Right lung (tissue), 10 donors: ENCODE results near the gene FCMR. TPM values are rescaled to one million over a fixed set of nuclear protein-coding genes. Genes with fewer than 3 reads are reported as not detected.

Source experiments
- DNase-seq, 2 donors: peaks; one replicate each; pipeline ENCODE4 v3.0.0-alpha.2; 2013
- long read RNA-seq, 8 donors: transcript quantifications; one replicate each; lab custom pipeline, GENCODE V29; 2026
- polyA plus RNA-seq, 5 donors: library from polyadenylated mRNA; unstranded; fragments of 120-200 nt; gene quantifications; one replicate each; pipeline versions ENCODE4 v1.2.1 to v1.2.3, GENCODE V29; 2013; ENCODE audit warnings: inconsistent platforms in 1 of 5, low replicate concordance in 1 of 5; ENCODE audit not compliant: insufficient read length in 5 of 5, insufficient read depth in 1 of 5

Gene FCMR
- 1 to 10 TPM; 2.3 to 4.2 (median 2.5) TPM for polyA plus RNA-seq
- long read RNA-seq, donor 1 = 0 reads
- long read RNA-seq, donor 2 = 0 reads
- long read RNA-seq, donor 3 = 0 reads
- long read RNA-seq, donor 4, partial matches to known transcripts = 0 of 1 reads
- long read RNA-seq, donor 4, other reads (novel, unspliced or antisense) = 0 of 1 reads
- long read RNA-seq, donor 5 = 0 reads
- long read RNA-seq, donor 6, partial matches to known transcripts = 0 of 3 reads
- long read RNA-seq, donor 6, other reads (novel, unspliced or antisense) = 0 of 3 reads
- long read RNA-seq, donor 7, partial matches to known transcripts = 0 of 1 reads
- long read RNA-seq, donor 7, other reads (novel, unspliced or antisense) = 0 of 1 reads
- long read RNA-seq, donor 8 = 0 reads

DNA sequence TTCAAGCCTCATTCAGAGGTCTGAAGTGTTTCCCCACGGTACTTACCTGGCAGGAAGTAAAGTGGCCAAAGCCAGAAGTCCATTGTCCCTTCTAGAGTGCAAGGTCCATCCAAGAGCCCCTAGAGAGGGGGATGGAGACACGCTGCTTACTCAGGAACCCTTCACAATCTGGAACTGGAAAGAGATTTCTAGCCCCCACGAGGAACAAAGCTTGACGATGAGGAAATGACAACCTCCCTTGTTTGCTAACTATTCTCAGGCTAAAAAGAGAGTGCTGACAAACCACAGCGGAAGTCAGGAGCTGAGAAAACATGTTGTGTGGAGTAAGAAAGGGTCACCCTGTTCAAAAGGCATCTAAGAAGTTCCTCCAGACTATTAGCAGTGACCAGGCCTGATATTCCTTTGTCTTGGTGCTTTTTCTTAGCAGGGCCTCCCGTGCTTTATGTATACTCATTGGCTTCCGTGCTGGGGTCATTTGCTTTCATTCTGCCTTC is at the start of gene FCMR:
FCMR (minus strand) TSS at position 170 of the 494 bp plus-strand sequence; CDS start at position 83, 87 bp downstream.
- DNase-seq = no peak

DNA sequence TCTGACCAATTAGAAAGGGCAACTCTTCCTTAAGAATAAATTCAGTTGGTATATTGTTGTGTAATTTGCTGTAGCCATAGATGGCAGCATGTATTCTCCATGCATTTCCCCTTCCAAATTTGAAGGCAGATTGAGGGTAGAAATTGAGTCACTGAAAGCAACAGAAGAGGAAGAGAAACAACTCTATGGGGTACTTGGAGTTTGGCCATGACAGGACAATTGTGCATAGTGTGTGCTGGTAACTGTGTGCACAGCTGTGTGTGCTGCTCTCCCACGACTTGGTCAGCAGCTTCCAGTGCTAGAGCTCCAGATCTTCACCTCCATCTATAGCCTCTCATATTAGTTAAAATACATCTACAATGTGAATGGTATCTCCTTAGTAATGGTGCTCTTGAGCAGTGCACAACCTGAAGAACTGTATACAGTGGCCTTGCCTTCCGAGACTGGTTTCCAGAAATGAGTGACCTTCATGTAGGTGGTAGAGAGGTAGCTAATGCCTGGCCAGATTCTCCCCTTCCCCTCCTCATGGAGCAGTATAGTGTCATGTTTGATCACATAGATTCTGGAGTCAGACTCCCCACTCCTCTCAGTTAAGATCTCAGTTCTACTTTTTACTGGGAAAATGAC is 49.4 kb upstream of the FCMR start:
- no peak for DNase-seq

GRCh38 chr1:206970446-206970845 is 48.7 kb upstream of the FCMR start, which contains the start of gene FCAMR:
Gene FCAMR, minus strand, starts transcription at chr1:206970460. Its CDS starts 335 bp downstream, at chr1:206970125.
- no peak for DNase-seq

DNA sequence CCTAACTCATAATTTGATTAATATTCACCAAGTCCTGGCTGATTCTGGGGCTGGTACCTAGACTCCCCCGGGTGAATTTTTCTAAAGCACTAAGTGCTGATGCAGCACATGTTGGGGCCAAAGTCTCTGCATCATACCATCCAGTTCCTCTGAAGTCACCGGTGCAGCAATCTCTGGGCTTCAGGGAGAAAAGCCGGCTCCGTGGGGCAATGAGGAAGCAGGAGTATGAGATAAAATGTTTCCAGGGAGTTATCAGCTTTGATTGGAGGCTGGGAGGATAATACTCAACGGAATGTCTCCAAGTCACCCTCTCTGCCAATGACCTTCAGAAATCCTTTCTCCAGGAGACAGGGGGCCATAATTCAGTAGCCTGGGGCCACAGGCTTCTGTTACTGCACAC is 47.3 kb upstream of the FCMR start:
- no peak for DNase-seq

- peak in 1 of 2 donors; percentile 32 for DNase-seq
Observed at GRCh38 chr1:206967096-206967849, 45.5 kb upstream of the FCMR start.

GRCh38 chr1:206965781-206966180 is 44.0 kb upstream of the FCMR start:
- DNase-seq = no peak

- no peak for DNase-seq
Observed at GRCh38 chr1:206963740-206964139, 42.0 kb upstream of the FCMR start.

- DNase-seq = no peak
Observed at GRCh38 chr1:206963119-206963712, 41.5 kb upstream of the FCMR start.

DNA sequence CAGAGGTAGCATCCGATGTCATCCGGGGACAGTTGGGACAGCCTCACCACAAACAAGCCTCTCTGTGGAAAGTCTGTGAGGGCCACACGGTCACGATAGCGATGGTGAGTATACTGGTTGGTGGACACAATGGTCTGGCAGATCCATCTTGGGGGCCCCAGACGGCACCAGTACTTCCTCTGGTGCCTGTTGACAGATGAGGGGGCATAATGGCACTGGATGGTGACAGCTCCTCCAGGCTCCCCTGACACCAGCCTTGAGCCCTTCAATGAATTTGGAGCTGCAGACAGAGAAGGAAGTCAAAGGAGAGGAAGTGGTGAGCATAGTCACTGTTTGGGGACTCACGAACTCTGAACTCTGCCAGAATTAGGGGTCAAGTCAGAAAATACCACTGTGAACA is 40.5 kb upstream of the FCMR start:
- DNase-seq = no peak

DNA sequence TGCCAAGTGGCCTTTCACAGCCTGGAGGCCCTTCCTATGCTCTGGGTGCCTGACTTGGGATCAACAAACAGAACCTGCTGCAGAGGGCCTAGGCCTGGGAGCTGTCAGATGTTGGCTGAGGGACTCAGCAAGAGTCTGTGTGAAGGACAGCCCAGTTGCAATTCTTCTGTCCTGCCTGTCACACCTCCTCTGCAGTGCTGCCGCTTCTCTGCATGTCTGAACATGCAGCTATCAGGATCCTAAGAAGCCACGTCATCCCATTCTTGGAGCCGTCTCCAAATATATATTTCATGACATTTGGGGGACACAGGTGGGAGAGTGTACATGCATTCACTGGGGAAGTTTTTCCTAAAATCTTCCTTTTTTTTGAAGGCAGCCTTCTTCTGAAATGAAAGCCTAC is 39.9 kb upstream of the FCMR start:
- no peak for DNase-seq

- DNase-seq = no peak
Observed at GRCh38 chr1:206960676-206961386, 39.1 kb upstream of the FCMR start.

DNA sequence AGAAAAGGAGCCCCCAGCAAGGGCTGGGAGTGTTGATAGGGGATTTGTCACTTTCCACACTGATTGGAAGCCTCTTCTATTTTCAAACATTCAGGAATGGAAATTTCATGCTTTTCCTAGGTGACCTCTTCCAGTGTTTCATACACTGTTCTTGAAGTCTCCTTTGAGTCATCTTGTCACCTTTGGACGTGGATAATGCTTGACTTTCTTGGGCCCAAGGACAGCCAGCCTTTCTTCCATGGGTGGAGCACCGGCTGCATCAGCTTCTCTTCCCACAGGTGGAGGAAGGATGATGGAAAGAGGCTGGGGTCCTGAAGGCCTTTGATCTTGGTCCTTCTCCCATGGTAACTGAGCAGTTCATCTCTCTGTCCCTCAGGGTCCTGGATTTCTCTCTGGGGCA is 36.4 kb upstream of the FCMR start:
- no peak for DNase-seq

DNA sequence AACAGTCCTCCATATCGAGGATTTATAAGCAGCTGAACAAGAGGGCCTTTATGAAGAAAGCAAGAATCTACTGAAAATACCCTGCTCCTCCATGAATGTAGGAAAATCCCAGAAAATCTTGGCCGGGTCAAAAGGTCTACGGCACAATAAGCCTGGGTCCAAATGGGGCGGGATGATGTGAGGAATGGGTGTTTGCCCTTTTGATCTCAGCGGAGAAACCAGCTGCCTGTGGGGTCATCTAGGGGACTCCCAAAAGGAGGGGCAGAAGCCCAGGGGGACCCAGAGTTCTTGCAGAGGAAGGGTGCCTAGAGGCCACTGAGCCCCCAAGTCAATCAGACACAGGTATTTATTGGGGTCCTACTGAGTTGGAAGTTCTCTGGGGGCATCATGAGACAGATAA is 35.9 kb upstream of the FCMR start:
- DNase-seq = no peak

DNA sequence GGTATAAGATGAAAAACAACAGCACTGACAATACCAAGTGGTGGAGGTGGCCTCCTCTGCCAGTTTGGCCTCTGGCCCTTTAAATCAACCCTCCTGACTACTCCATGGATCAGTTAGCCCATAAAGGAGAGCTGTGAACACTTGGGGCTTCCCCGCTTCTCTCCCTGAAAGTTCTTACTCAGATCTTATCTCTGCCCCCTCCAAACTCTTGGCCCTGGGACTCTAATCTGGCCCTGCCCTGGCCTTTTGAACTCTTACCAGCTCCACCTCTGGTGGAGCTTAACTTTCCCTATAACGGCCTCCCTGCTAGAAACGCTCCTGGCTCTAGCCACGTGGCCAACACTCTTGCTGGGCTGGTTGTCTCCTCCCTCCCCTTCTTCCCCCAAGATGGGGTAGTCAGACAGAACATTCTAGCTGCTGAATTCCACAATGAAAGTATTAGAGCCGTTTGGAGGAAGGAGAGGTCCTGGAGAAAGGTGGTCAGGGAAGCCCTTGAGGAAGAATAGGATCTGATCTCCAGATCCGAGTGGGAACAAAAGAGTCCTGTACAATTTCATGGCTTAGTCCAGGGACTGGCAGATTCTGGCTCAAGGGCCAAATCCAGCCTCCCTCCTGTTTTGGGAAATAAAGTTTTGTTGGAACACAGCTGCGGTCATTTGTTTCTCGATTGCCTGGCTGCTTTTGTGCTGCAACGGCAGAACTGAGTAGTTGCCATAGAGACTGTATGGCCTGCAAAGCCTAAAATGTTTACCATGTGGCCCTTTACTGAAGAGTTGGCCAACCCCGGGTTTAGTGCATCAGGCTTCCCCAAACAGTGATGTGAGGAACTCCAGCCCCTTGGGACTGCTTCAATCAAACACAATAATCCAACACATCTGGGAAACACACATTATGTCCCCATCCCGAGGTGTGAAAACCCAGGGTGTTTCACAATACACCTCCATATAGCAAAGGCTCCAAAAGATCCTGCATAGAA is 34.0 kb upstream of the FCMR start:
- no peak for DNase-seq

DNA sequence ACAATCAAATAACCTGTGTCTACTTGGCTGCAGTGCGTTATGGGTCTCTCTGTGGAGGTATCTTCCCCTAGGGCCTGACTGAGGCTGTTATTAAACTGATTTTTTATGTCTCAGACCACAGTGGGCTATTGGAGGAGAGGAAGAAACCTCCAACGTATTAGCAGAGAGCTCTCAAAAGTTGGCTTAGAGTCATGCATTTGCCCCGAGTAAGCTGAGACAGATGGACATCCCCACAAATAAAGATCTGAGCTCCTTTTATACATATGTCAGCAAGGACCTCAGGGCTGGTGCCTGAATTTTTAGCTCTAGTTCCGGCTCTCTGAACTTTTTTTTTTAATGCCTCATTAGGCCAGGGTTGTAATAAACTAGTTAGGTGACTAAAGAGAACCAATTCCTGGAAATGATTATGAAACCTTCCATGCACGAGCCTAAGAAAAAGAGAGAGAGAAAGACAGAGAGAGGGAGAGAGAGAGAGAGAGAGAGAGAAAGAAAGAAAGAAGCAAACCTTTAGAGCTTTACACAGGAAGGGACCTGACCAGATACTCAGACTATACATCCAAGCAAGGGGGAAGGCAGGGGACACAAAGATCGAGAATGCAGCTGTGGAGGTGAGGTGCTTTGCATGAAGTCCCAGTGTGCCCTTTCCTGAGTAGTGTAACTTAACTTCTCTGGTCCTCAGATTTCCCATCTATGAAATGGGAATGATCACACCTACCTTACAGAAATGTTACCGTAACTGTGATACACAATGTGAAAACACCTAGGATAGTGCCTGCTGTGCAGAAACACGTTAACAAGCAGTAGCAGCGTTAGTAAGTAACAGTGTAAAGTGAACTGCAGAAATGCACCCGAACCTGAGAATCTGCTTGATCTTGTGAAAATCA is 33.0 kb upstream of the FCMR start:
- no peak for DNase-seq

DNA sequence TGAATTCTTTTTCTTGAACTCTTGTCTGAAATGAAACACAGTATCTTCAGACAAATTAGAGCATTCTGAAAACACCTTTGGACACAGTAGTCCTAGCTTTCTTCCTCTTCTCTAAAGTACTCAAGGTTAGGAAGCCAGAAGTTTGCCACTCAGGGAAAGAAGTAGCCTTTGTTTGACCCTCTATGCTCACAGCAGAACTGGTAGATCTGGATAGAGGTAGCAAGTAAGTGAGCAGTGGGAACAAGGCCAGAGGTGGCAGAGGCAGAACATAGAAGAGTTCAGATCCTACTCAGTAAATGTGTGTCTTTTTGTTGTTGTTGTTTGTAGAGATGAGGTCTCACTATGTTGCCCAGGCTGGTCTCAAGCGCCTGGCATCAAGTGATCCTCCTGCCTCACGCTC is 31.9 kb upstream of the FCMR start:
- DNase-seq = no peak

DNA sequence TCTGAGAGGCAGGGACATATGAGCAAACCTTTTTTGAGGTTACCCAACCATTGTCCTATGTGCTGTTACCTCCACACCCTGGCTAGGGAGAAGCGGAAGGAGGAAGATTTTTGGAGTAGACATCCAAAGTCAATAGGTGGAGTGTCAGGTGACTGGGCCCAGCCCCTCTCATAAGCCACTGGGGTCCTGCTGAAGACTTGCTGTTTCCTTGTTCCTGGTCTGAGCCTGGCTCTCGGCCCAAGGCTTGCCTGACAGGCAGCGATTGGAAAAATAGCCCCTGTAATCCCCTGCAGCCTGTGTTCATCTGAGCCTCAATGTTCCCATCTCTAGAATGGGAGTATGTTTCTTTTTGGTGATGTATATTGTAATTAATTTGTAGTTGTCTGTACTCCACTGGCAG is 31.4 kb upstream of the FCMR start:
- DNase-seq = no peak

DNA sequence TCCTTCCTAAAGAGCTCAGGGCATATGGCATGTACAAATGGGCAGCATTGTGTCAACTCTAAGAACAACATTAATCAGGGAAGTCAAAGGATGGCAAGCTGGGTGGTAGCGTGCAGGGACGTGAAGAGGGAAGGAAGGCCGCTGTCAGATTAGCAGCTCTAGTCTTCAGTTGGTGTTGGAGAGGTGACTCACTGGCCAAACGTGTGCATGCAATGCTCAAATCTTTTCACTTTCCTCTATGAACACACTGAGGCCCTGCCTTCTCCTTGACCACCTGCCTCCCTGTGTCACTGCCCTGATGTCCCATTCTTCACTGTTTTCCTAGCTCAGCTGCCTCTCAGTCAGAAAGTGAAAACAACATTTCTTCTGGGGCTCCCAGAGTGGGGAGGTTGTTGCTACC is 30.4 kb upstream of the FCMR start:
- no peak for DNase-seq
